ENCODE measurements around the gene CHRNB2. TPM values are rescaled to one million over a fixed set of nuclear protein-coding genes. Genes with fewer than 3 reads are reported as not detected.

The CHRNB2 gene
- total and polyA plus RNA-seq, 2 of the 8 experiments (the other 6 are each of a cell fraction or from before 2014, with no cell fraction given), result 3.1 to 4.1 TPM

DNA sequence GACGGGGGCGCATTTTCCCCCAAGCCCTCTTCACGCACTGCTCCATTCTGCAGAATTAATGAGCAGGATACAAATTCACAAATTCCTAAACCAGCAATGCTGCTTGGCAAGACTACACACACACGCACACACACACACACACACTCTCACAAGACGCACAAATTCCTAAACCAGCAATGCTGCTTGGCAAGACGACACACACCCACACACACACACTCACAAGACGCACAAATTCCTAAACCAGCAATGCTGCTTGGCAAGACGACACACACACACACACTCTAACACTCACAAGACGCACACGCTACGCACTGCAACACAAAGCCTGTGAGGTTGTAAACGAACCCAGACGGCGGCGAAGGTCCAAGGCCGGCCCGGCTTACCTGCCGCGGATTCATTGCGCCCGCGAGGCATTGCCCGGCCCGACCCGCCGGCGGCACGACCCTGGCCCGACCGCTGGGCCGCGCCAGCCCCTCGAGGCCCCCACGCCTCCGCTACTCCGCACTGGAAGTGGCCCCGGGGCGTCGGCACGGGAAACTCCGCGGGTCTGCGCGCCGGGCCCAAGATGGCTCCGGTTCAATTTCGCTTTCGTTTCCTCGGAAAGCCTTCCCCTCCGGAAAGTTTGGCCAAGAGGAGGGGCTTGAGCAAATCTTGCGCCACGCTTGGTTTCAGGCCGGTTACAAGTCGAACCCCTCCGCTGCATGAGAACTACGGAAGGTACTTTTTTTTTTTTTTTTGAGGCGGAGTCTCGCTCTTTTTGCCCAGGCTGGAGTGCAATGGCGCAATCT lies 40.2 kb downstream of the CHRNB2 start, which contains the start of gene ADAR (continued):
- TF ChIP-seq PHF8 (conservative IDR thresholded peaks at IDR 0.05; ENCODE audit: low read depth, low read length) (peak; percentile 71), POLR2A (IDR thresholded peaks at IDR 0.05; ENCODE audit: control extremely low read depth in 1 of 2, low read depth in 2 of 2, low read length in 2 of 2) (peak; percentile 76 to 81), CHD7 (IDR thresholded peaks at IDR 0.05; ENCODE audit: insufficient replicate concordance, low read length) (peak; percentile 8), CEBPB (IDR thresholded peaks at IDR 0.05; ENCODE audit: low read depth, low read length) (peak; percentile 26; the same call in 1 of the 2 replicates), YY1 (IDR thresholded peaks at IDR 0.05; ENCODE audit: low read depth, low read length) (peak; percentile 79), SP4 (IDR thresholded peaks at IDR 0.05; ENCODE audit: low read length) (peak; percentile 17; the same call in 1 of the 2 replicates), HDAC2 (IDR thresholded peaks at IDR 0.05; ENCODE audit: borderline replicate concordance in 1 of 2, low read depth in 2 of 2, low read length in 2 of 2) (no peak; a peak in 1 of 4 replicates), BRCA1 (IDR thresholded peaks at IDR 0.05; ENCODE audit: low read depth, low read length) (no peak), CREB1 (IDR thresholded peaks at IDR 0.05) (peak; percentile 40; the same call in 1 of the 2 replicates), FOSL1 (IDR thresholded peaks at IDR 0.05; ENCODE audit: insufficient read depth, low read depth, low read length) (no peak), CHD2 (IDR thresholded peaks at IDR 0.05; ENCODE audit: low read length) (peak; percentile 50)

Data from H1 (cell line).